GM12872 (cell line): ENCODE data around the gene SGMS1.
A peak's percentile ranks its signal among the peaks of the same experiment; 100 is the strongest.

Source experiments
- TF ChIP-seq, protein P1 (sequence below): IDR thresholded peaks from 3 replicates; pipeline ENCODE4 v1.5.1; 2011; ENCODE audit warnings: low read depth, mild to moderate bottlenecking, low read length, moderate library complexity; ENCODE audit not compliant: insufficient read depth

The SGMS1 gene

DNA sequence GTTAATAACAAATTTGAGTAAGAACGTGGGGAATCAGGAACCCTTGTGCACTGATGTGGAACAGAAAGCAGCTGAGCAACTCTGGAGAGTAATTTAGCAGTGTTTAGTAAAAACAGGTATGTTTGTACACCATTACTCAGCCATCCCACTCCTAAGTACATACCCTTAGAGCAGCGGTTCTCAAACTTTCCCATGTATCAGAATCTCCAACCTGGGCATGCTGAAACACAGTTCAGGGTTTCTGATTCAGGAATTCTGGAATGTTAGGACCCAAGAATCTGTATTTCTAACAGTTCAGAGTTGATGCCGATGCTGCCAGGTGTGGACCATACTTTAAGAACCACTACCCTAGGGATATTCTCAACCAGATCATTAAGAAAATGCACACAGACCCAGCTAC lies 5.1 kb downstream of the SGMS1 start:
- TF ChIP-seq, protein P1, sequence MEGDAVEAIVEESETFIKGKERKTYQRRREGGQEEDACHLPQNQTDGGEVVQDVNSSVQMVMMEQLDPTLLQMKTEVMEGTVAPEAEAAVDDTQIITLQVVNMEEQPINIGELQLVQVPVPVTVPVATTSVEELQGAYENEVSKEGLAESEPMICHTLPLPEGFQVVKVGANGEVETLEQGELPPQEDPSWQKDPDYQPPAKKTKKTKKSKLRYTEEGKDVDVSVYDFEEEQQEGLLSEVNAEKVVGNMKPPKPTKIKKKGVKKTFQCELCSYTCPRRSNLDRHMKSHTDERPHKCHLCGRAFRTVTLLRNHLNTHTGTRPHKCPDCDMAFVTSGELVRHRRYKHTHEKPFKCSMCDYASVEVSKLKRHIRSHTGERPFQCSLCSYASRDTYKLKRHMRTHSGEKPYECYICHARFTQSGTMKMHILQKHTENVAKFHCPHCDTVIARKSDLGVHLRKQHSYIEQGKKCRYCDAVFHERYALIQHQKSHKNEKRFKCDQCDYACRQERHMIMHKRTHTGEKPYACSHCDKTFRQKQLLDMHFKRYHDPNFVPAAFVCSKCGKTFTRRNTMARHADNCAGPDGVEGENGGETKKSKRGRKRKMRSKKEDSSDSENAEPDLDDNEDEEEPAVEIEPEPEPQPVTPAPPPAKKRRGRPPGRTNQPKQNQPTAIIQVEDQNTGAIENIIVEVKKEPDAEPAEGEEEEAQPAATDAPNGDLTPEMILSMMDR: no peak

DNA sequence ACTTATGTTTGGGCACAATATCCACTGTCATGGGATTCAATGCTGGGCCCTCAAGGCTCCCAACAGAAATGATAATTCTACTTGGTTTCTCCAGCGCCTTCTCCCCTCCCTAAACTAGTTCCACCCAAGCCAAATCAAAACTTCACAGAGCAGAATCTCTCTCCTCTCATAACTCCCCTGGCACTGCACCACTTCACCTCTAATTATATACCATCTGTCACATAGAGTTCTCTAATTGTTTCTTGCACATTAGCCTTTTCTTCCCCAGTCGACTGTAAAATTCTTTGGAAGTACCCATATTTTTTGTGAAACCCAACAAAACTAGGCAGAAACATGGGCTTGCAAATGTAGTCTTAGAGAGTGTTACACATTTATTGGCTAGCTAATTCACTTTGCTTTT lies 8.1 kb downstream of the SGMS1 start:
- TF ChIP-seq, protein P1: no peak

DNA sequence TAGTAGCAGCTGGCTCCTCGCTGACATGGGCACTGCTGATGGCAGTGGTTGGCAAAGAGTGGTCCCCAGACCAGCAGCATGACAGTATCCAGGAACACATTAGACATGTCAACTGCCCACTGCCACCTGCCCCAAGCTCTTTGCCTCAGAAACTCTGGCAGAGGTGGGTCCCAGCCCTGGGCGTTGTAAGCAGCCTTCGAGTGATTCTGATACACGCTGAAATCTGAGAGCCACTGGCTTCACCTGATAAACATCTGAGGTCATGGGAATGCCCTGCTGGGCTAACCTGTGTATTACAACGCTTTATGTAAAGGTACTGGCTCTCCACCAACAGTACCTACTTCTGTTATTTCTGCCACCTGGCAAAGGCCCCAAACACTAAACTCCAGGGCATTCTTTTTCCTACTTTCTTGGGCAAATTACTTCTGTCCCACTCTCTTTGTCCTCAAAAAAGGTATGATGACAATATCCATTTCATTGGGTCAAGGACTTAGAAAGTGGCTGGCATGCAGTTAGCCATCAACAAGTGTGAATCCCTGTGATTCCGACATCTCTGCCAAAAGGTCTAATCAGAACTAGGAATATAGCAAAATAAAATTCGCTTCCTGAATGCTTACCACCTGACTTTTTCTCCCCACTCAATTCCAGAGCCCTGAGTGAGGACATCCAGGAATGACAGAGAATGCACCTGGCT lies 9.2 kb downstream of the SGMS1 start:
- TF ChIP-seq, protein P1: peak; percentile 70; the same call in 2 of the 3 replicates

DNA sequence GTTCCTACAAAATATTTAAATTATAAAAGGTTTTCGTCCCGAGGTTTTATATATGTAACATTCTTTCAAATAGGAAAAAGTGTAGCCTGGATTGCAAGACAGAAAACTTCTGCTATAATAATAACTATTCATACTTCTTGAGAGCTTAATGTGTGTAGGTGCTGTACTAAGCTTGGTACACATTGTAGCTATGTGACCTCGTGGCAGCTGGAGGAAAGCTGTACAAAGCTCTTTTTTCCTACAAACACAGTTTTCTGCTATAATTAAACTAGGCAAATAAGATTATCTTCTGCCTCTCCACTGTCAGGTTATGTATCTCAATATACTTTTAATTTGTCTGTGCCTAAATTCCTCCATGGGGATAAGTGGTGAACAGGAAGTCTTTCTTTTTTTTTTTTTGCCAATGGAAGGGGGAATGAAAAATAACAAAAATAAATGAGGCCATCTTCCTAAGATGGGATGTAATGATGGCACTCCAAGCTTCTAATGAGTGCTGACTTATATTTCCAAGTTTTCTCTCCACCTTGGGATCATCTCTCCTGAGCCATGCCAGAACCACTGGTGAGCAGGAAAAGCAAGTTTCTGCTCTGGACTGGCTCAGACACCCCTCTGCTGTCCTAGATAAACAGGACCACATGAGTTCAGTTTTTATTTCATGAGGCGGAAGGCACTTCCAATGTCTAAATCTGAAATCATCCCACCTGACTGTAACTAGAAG lies 9.9 kb downstream of the SGMS1 start:
- TF ChIP-seq, protein P1: no peak

DNA sequence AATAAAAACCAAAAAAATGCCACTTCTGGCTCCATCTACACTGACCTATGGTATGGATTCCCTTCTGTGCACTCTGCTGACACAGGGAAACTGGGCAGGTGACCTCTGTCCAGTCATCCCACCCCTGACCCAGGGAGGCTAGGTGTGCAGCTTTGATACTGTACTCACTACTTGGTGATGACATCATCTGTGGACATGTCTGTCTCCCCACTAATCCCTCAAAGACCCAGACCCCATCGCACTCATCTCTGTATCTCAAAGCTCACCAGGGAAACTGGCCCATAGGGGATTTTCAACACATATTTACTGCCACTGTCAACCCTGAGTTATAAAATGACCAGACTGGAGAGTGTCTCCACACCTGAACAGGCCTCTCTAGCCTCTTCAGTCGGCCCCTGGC lies 10.6 kb downstream of the SGMS1 start:
- TF ChIP-seq, protein P1: no peak

DNA sequence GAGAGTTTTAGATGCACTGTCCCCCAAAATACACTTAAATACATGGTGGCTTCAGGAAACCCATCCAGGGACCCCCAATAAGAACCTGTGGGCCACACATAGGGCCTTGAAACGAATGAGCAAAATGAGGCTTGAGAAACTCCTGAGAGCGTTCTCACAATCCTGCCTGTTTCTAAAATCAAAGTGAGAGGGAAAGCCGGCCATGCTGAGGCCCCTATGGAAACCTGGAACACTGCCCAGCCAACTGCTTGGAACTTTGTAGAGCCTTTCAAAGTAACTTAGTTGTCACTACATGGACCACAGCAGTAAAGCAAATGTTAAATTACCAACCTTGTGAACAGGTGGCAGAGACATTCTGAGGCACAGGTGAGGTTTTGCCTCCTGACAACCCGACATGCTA lies 13.4 kb downstream of the SGMS1 start:
- TF ChIP-seq, protein P1: no peak

DNA sequence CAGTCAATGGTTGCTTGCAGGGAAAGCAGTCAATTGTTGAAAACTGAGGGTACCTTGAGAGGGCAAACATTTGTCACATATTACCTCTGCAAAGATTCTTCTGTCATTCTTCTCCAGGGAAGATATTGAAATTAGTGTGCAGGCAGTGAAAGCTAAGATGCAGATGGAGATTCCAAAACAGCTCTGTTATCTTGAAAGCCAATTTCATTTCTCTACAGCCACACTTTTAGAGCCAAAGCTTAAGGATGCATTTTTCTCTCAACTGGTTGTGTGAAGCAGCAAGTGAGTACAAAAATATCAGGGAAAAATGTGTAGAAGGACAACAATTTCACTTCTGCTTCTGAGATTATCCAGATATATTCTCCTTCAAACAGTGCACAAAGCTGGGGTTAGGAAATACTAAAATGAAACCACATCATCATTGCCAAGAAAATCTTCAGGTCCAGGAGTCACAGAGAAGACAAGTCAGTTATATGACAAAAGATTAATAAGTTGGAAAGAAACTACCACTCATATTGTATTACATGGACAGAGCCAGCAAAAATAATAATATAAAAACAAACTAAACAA lies 16.3 kb downstream of the SGMS1 start:
- TF ChIP-seq, protein P1: no peak
